GM19397 (cell line): ENCODE data around the gene MCU.
"Not testable (repeated sequence)": the region's sequence is repeated elsewhere in the genome, so short reads cannot be mapped to it uniquely, and the experiment has no call there.

ENCODE experiments used
- ATAC-seq: cut with Tn5 transposase; IDR thresholded peaks from one replicate; pipeline ENCODE4 v1.9.1; 2021; ENCODE audit warnings: mild to moderate bottlenecking, moderate library complexity; ENCODE audit not compliant: unreplicated experiment

Gene MCU

DNA sequence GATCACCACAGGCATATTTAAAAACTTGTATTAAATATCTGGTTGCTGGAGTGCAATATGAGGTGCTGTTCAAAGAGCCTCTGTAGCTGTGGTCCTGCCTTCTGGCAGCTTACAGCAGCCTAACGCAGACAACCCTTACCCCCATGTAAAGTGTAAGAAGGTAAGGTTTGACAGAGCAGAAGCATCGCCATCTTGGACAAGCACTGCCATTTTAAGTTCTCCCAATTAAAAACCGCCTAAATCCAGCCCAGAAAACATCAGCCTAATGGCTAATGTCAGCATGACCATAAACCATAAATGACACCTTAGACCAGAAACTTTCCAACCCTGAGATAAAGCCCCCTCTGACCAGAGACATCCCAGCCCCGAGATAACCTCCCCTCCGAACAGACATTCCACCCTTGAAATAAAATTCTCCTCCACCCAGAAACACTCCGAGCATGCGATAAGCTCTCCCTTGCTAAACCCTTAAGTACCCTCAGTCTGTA is 196.3 kb downstream of the MCU start:
- ATAC-seq: no peak

GRCh38 chr10:72889391-72889831 is 197.5 kb downstream of the MCU start:
- no peak for ATAC-seq

DNA sequence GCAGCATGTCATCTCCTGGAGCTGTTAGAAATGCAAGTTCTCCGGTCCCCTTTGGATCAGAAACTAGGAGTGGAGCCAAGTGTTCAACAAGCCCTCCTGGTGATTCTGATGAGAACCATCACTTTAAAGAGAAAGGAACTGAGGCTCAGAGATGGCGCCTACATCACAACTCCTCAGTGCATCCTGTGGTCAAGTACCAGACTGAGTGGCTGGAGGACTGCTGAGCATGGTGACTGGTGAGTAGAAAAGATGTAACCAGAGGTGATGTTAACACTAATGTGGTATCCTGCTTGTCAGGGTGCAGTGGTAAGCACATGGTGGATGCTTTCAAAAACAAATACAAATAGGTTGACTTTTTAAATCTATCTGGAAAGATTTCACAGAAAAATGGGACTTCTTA is 198.1 kb downstream of the MCU start:
- no peak for ATAC-seq

DNA sequence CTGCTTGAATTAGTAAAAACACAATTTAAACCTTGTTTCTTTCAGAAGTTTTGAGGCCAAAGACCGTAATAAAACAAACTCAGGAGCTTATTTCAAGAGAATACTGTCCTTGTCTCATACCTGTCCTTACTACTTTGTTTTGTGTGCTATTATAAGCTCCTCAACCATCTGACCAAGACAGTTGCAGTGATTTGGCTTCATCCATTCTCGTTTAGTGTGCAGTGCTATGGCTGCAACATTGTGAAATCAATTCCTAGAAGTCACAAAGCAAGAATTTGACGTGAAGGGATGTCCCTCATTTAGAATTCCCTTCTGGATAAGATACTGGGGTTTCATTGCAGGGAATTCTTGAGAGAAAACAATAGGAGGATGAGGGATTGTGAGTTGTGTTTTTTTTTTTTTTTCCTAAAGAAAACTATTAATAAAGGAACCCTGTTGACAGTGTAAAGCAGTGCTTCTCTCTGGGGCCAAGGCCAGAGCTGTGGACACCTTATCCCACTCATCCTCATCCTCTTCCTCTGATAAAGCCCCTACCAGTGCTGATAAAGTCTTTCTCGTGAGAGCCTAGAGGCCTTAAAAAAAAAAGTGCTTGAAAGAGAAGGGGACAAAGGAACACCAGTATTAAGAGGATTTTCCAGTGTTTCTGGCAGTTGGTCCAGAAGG is 201.3 kb downstream of the MCU start, which contains the start of gene OIT3:
OIT3 (plus strand) TSS at position 604 of the 663 bp plus-strand sequence. CDS start 60 bp downstream, outside the sequence.
- ATAC-seq: no peak

DNA sequence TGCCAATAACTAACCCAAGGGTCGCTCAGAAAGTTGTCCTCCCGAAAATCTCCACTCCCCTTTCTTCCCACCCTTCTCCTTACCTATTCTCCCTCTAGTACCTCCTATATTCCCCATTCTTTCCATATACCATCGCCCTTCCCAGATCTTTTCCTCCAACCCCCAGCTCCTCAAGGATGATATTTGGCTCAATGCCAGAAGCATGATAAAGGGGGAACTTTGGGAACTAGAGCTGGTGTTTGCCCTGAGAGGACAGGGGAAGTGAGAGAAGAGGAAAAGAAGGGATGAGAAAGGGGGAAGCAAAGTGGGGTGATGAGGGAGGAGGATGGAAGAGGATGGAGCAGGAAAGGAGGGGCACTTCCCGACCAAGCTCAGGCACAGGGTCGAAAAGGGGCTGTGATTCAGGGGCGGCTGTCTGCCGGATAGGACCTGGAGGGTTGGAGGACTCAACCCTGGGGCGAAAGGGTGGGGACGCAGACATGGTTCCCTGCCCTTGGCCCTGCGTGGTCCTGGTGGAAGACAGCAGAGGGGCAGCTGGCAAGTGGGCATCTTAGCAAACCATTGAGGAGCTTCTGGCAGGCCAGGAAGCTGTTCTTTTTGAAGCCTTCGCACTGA is 203.4 kb downstream of the MCU start:
- no peak for ATAC-seq

GRCh38 chr10:72898616-72899015 is 206.7 kb downstream of the MCU start:
- ATAC-seq: no peak

GRCh38 chr10:72899545-72899944 is 207.6 kb downstream of the MCU start:
- ATAC-seq: no peak

- not testable (repeated sequence) for ATAC-seq
Measured at GRCh38 chr10:72903941-72904446, 212.1 kb downstream of the MCU start.

- no peak for ATAC-seq
Measured at GRCh38 chr10:72904806-72905205, 212.9 kb downstream of the MCU start.

- ATAC-seq: no peak
Measured at GRCh38 chr10:72906446-72906845, 214.5 kb downstream of the MCU start.

DNA sequence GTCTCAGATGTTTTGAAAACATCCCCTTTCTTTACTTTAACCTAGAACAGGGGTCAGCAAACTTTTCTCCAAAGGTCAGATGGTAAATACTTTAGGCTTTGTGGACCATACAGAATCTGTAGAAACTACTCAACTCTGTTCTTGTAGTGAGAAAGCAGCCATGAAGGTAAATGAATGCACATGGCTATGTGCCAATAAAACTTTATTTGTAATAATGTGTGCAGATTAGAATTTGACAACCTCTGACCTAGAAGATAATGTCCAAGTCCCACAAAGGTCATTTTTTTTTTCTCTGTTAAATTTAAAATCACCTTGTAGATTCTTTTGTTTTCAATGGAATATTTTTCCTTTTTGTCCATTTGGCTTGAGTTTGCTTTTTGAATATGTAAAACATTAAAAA is 218.8 kb downstream of the MCU start:
- ATAC-seq: no peak

DNA sequence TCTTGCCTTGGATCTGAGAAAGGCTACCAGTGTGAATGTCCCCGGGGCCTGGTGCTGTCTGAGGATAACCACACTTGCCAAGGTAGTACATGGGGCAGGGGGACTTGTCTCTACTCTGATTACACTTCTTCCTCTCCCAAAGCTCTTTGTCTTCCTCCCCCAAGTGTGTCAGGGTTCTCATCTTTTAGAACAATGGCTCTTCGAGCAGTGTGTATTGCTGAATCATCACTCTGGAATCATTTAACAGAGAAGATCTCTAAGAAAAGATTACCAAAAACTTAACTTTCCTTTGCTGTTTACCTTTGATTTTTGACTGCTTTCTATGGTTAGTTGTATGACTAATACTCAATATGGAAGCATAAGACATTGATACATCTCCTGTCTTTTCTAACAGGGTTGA is 219.8 kb downstream of the MCU start:
- ATAC-seq: no peak

DNA sequence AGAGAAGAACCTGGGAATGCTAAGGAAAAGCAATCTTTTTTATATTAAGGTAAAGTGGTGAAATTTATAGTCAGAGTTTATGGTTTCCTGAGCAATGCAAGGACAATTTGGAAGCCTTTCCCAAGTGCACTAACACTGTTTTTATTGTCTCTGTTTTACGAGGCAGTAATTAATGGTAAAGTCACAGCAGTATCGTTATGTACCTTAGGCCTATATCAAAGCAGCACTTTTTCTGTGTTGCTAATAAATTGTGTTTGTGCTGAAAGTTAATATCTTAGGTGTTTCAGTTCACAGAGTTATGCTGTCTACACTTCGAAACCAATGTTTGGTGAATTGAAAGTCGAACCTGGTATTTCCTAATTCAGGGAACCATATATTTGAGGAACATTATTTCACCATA is 220.8 kb downstream of the MCU start:
- ATAC-seq: no peak

- no peak for ATAC-seq
Measured at GRCh38 chr10:72913287-72913686, 221.3 kb downstream of the MCU start.

DNA sequence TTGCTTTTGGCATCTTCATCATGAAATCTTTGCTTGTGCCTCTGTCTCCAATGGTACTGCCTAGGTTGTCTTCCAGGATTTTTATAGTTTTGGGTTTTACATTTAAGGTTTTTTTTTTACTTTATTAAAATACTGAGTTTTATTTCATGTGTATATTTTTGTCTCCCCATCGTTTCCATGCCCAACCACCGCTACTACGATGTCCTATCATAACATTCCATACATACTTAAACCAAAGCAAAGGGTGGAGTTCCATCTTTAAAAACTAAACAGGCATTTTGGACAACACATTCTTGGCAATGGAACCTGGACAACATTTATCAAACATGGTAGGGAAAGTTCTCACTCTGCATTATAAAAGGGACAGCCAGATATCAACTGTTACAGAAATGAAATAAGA is 225.3 kb downstream of the MCU start:
- not testable (repeated sequence) for ATAC-seq

GRCh38 chr10:72917803-72918332 is 225.9 kb downstream of the MCU start:
- not testable (repeated sequence) for ATAC-seq

DNA sequence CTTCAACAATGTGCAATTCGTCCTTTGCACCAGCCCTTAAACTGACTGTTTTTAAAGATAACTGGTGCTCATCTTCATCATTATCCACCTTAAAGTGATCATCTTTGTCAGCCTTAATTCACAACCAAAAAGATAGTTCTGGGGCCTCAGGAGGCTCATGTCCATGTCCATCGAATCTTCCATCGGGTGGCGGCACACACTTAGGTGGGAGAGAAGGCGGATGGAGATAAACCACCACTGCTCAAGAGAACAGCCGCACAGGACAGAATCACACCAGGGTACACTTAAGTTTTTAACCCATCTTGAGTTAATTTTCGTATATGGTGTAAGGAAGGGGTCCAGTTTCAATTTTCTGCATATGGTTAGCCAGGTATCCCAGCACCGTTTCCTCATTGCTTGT is 226.4 kb downstream of the MCU start:
- ATAC-seq: no peak

DNA sequence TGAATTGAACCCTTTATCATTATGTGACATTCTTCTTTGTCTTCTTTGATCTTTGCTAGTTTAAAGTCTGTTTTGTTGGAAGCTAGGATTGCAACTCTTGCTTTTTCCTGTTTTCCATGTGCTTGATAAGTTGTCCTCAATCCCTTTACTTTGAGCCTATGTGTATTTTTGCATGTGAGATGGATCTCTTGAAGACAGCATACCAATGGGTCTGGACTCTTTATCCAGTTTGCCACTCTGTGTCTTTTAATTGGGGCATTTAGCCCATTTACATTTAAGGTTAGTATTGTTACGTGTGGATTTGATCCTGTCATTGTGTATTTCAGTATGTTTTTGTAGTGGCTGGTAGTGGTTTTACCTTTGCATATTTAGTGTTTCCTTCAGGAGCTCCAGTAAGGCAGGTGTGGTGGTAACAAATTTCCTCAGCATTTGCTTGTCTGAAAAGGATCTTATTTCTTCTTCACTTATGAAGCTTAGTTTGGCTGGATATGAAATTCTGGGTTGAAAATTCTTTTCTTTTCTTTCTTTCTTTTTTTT is 229.3 kb downstream of the MCU start:
- not testable (repeated sequence) for ATAC-seq

DNA sequence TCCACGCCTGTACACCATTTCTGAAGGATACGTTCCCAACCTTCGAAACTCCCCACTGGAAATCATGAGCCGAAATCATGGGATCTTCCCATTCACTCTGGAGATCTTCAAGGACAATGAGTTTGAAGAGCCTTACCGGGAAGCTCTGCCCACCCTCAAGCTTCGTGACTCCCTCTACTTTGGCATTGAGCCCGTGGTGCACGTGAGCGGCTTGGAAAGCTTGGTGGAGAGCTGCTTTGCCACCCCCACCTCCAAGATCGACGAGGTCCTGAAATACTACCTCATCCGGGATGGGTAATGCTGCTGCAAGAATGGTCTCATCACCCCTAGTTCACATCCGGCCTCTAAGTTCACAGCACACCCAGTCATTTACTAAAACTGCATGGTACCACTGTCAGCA is 232.4 kb downstream of the MCU start:
- no peak for ATAC-seq

DNA sequence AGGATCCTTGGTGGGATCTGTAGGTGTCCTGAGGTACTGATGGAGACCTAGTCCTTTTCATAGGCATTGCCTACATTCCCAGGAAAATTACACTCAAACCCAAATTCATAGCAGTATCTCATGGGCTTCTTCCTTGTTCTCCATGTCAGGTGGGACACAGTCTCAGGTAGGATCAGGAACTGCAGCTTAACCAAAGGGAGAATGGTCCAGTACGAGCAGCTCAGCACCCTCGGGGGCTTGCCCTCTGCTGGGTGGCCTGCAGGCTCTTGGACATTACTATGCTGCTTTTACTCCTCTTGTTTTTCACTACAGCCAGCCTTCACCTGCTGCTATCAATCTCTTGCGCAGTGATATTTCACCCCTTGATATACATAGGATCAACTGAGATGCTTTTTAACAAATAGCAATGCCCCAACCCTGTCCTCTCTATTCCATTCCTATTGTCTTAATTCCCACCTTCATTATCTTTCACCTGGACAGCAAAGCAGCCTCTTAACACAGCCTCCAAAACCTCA is 234.1 kb downstream of the MCU start:
- ATAC-seq: no peak

DNA sequence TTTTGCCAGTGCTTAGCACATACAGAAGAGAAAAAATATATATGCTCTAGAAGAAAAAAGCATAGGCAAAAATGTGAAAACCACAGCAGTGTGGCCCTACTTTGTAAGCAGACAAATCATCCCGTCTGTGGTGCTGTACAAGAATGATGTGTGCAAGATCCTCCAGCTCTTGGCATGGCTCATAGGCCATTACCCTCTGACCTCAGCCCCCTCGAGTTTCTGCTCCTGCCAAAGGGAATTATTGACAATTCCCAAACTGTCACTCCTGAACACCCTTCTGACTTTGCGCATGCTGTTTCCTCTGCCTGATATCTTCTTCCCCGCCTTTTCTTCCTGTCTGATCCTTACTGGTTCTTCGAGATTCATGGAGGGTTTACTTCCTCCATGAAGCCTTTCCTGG is 235.5 kb downstream of the MCU start:
- no peak for ATAC-seq

- no peak for ATAC-seq
Measured at GRCh38 chr10:72928798-72929197, 236.9 kb downstream of the MCU start.
